Stimulated activated CD8-positive, alpha-beta memory T cell treated with anti-CD3 and anti-CD28 coated beads, Interleukin-4, amount 100 ng/mL, for 48 hours (primary cell): Measurements from ENCODE around the gene INTS2.
"Not testable (repeated sequence)": the region's sequence is repeated elsewhere in the genome, so short reads cannot be mapped to it uniquely, and the experiment has no call there.

ENCODE experiments used
- DNase-seq: peaks from one replicate; pipeline ENCODE4 v3.0.0-alpha.2; 2020

The INTS2 gene

GRCh38 chr17:61927208-61928100 is at the start of gene INTS2:
INTS2 (minus strand) TSS chr17:61927982; CDS start chr17:61926644, 1,338 bp downstream.
- DNase-seq: peak; percentile 97

- DNase-seq: no peak
Observed at GRCh38 chr17:61974115-61974514, 46.3 kb upstream of the INTS2 start.

- DNase-seq: no peak
Observed at GRCh38 chr17:61972311-61972710, 44.5 kb upstream of the INTS2 start.

GRCh38 chr17:61970030-61970429 is 42.2 kb upstream of the INTS2 start:
- no peak for DNase-seq

- DNase-seq: no peak
Observed at GRCh38 chr17:61968757-61969156, 41.0 kb upstream of the INTS2 start.

- no peak for DNase-seq
Observed at GRCh38 chr17:61967729-61968128, 39.9 kb upstream of the INTS2 start.

- no peak for DNase-seq
Observed at GRCh38 chr17:61966191-61966590, 38.4 kb upstream of the INTS2 start.

- DNase-seq: no peak
Observed at GRCh38 chr17:61955619-61956018, 27.8 kb upstream of the INTS2 start.

GRCh38 chr17:61947367-61948078 is 19.7 kb upstream of the INTS2 start:
- no peak for DNase-seq

GRCh38 chr17:61946359-61946758 is 18.6 kb upstream of the INTS2 start:
- no peak for DNase-seq

- no peak for DNase-seq
Observed at GRCh38 chr17:61943117-61943516, 15.3 kb upstream of the INTS2 start.

- no peak for DNase-seq
Observed at GRCh38 chr17:61942085-61942484, 14.3 kb upstream of the INTS2 start.

- no peak for DNase-seq
Observed at GRCh38 chr17:61928101-61928436, 287 bp upstream of the INTS2 start.

- DNase-seq: no peak
Observed at GRCh38 chr17:61926826-61927207, 965 bp downstream of the INTS2 start.

GRCh38 chr17:61915162-61915561 is 12.6 kb downstream of the INTS2 start:
- DNase-seq: not testable (repeated sequence)

GRCh38 chr17:61908292-61909037 is 19.3 kb downstream of the INTS2 start:
- no peak for DNase-seq

- DNase-seq: no peak
Observed at GRCh38 chr17:61907361-61907760, 20.4 kb downstream of the INTS2 start.

GRCh38 chr17:61904094-61904710 is 23.6 kb downstream of the INTS2 start:
- DNase-seq: no peak

GRCh38 chr17:61903251-61903650 is 24.5 kb downstream of the INTS2 start:
- no peak for DNase-seq

- no peak for DNase-seq
Observed at GRCh38 chr17:61897548-61898180, 30.1 kb downstream of the INTS2 start.

GRCh38 chr17:61895391-61895790 is 32.4 kb downstream of the INTS2 start:
- DNase-seq: no peak

- not testable (repeated sequence) for DNase-seq
Observed at GRCh38 chr17:61894310-61894709, 33.5 kb downstream of the INTS2 start.

GRCh38 chr17:61887733-61888132 is 40.0 kb downstream of the INTS2 start:
- not testable (repeated sequence) for DNase-seq
